Measurements from ENCODE around the gene CCDC142.
"Not testable (repeated sequence)": the region's sequence is repeated elsewhere in the genome, so short reads cannot be mapped to it uniquely, and the experiment has no call there.

CCDC142 gene

DNA sequence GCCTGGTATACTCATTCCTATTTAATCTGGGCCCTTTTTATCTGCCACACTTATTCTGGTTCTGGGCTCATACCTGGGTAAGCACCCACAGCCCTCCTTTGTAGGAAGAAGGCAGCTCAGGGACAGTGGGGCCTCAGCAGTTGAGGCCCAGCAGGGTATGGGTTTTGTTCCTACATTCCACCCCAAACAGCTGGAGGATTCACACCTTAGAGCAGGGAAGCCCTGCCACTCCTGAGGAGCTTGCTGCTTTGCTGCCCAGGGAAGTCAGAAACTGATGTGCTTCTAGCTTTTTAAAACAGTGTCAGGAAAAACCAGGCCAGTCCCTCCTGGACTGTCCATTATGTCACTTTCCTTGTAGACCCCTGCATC is 17.8 kb upstream of the CCDC142 start:
- no peak for DNase-seq (ENCODE audit: low read depth in 2 of 3, low spot score in 1 of 3)

DNA sequence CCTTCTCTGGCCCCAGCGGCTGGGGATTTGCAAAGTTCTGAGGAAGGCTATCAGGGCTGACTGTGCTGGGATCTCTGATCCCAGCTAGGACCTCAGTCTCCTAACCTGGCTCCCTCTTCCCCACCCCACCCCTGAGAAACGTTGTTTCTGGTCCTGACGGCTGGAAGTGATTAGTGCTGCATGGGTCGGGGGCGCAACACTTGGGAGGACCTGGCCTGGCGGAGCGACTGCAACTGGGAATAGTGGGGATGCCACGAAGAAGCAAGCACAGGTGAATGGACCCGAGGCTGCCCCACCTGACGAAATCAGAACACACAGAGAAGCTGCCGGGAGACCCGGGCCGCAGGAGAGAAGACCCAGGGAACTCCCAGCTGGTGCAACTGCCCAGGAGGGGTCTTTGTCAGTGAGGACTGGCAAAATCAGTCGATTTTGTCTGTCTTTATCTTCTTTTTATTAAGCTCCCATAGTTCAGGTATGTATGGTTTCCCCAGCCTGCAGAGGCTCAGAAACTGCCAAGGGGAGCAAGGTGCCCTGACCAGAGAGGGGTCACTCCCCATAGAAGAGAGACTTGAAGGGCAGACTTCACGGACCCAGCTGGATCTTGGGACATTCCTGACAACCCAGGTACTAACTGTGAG is 17.3 kb upstream of the CCDC142 start:
- DNase-seq (ENCODE audit: low read depth in 2 of 3, low spot score in 1 of 3): no peak

DNA sequence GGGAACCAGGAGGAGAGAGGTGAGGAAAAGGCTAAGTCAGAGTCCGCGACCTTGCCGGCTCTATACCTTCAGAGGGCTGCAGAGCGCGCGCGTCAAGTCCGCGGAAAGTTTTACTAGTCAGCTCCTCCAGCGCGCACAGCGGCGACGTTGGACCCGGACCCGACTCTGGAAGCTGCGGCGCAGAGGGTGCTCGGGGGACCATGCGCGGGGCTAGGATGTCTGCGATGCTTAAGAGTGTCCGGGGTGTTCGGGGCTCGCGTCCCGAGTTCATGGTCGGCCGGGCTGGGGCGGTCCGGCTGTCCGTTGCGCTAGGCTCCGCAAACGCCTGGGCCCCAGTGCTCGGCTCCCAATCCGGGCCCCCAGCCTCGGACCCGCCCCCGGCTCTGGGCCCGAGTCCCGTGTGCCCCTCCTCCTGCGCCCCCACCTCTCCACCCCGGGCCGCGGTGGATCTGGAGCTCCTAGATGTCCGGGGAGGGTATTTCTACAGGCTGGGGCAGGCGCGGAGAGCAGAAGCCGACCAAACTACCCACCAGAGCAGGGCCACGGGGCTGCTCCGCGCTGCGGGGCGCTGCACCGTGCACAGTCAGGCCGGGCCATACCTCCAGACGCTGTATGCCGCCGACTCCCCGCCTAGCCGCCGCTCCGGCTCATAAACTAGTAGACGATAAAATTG is 16.6 kb upstream of the CCDC142 start, which contains the start of gene LBX2:
TSS of gene LBX2 (minus strand) at position 337 of the 673 bp plus-strand sequence. CDS start at position 271, 66 bp downstream.
- no peak for DNase-seq (ENCODE audit: low read depth in 2 of 3, low spot score in 1 of 3)

DNA sequence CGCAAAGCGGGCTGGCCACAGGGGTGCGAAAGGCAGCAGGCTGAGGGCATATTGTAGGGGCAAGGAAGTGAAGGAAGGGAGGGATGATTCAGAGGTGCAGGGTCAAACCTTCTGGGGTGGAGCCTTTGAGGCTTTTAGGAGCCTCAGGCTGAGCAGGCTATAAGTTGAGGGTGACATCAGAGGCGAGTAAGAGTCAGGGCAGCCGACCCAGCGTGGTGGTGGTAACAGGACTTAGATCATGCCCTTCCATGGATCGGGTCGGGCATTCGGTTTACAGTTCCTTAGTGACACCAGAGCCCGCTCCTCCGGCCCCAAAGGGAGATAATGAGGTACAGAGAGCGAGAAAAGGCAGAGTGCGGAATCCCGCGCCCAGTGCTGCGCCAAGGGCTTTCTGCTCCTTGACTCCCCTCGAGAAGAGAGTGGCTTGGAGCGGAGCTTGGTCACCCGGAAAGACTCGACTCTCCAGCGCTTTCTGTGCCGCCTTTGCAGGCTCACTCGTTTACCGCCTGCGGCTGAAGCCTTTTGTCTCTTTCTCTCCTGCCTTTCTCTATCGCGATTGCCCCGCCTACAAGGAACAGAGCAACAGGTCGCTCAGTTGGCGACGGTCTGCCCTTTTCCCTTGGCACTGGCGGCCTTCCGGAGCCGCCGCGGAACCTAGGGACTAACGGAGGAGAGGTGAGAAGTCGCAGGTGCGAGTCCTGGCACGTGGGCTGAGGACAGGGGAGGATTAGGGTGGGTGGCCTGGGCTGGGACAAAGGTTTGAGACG is 15.9 kb upstream of the CCDC142 start:
- no peak for DNase-seq (ENCODE audit: low read depth in 2 of 3, low spot score in 1 of 3)

DNA sequence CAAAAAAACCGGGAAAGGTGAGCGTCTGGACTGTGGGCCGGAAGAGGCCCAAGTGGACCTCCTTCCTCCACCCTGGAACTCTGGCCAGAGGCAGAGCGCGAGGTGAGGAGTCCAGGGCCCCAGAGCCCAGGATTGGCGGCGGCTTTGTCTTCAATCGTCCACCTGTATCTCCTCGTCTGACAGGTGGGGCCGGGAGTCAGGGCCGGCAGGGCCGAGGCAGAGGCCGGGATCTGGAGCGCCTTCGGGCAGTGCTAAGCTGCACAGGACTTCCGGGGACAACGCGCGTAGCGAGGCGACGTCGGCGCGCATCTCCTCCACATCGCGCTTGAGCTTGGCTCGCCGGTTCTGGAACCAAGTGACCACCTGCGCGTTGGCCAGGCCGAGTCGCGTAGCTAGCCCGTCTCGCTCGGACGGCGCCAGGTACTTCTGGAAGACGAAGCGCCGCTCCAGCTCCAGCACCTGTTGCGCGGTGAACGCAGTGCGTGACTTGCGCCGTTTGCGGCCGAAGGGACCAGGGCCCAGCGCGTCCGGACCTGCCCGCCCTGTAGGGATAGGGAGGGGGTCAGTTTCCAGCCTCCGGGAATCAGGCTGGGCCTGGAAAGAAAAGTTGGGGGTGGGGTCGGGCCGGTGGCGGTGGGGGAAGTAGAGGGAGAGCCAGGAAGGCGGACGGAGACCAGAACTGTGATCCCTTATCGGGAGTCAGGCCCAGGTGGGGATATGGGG is 15.1 kb upstream of the CCDC142 start:
- no peak for DNase-seq (ENCODE audit: low read depth in 2 of 3, low spot score in 1 of 3)

DNA sequence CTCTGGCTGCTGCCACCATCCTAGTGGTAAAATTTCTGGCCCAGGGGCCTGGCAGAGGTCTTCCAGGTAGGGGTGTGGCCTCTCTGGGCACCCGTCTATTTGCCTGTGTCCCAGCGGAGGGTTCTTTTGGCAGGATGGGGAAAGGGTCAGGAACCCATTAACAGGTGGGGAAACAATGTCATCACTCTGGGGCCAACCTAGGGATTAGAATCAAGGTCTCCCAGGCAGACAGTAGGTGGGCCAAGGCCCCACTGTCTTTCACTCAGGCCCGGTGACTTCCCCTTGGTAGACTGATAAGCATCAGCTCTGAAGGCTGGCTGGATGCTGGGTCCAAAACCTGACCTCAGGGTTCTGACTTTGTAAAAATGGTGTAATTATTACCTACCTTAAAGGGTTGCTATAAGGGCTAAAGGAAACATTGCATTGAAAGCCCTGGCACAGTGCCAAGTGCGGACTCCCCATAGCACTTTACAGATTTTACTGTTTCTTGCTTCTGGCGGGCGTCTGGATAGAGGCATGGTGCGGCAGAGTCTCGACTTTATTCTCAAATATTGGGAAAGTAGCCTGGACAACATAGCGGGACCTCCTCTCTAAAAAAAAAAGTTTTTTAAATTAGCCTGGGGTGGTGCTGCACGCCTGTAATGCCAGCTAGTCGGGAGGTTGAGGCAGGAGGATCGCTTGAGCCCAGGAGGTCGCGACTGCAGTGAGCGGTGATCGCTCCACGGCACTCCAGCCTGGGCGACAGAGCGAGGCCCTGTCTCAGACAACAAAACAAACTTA is 14.4 kb upstream of the CCDC142 start:
- DNase-seq (ENCODE audit: low read depth in 2 of 3, low spot score in 1 of 3): no peak

DNA sequence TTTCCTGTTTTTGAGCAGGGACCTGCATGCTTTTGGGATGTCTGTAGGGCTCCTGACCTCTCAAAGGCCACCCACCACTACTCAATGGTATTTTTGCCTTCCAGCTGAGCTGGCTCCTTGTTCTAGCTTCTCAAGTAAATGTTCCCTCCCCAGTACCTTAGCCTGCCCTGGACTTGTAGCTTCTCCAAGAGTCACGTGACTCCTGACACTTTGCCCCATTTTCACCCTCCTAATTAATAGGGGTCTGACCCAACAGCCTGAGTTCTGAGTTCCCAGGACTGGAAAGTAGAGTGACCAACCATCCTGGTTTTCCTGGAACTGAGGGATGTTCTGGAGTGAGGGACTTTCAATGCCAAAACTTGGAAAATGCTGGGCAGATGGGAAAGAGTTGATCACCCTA is 12.6 kb upstream of the CCDC142 start:
- no peak for DNase-seq (ENCODE audit: low read depth in 2 of 3, low spot score in 1 of 3)

DNA sequence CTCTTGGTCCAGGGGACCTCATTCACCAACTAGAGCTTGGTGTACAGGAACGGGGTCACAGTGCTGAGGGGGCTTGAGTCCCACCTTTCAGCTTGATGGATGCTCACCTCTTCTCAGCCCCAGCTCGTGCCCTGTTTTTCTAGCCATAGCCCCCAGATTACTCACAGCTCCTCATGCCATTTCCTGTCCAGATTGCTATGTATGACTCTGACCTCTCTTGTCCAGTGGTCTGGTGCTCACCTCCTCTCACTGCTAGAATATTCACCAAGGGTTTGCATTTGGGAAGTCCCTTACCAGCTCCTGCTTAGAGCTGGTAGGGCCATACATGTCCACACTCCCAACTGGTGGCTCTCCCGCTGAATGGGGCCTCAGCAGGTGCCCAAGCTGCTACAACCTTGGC is 10.7 kb upstream of the CCDC142 start:
- no peak for DNase-seq (ENCODE audit: low read depth in 2 of 3, low spot score in 1 of 3)

DNA sequence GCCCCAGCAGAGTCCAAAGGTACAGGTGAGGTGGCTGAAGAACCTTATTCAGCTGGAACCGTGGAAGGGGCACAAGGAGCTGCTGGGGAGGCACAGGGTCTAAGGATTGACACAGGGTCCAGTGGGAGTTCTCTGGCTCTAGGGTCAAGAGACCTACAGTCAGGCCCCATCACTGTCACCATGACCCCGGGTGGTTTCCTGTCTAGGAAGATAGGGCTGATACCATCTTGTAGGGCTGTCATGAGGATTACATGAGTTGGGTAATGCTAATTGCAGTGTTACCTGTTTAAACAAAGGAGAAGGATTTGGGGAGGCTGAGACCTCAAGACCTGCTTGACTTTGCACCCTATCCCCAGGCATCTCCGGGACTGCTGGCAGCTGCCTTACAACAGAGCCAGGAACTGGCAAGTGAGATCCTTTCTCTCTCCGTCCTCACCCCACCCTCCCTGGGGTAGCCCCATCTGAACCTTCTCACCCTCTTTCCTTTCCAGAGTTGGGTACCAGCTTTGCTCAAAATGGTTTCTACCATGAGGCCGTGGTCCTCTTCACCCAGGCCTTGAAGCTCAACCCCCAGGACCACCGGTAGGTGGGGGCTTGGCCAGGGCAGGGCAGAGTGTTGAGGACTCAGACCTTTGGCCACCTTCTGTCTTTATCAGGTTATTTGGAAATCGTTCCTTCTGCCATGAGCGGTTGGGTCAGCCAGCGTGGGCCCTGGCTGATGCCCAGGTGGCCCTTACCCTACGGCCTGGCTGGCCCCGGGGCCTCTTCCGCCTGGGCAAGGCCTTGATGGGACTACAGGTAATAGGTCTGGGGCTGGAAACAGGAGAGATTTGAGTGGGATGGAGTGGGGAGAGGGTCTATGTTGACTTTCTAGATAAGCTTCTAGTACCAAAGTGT is 9.1 kb upstream of the CCDC142 start:
- no peak for DNase-seq (ENCODE audit: low read depth in 2 of 3, low spot score in 1 of 3)

DNA sequence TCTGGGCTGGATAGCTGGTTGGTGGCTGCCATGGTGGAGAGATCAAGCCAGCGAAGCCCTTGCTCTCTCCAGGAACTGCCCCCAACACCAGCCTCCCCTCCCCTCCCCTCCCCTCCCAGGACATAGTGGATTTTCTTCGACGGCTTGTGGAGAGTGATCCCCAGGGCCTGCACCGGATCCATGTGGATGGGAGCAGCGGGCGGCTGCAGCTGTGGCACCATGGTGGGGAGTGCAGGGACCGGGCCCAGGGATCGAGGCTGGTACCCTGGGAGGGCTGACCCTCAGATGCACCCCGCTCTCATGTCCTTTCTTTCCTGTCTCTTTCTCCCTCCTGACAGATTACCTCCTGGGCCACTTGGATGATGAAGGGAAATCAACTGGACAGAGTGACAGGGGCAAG is 7.1 kb upstream of the CCDC142 start:
- no peak for DNase-seq (ENCODE audit: low read depth in 2 of 3, low spot score in 1 of 3)

DNA sequence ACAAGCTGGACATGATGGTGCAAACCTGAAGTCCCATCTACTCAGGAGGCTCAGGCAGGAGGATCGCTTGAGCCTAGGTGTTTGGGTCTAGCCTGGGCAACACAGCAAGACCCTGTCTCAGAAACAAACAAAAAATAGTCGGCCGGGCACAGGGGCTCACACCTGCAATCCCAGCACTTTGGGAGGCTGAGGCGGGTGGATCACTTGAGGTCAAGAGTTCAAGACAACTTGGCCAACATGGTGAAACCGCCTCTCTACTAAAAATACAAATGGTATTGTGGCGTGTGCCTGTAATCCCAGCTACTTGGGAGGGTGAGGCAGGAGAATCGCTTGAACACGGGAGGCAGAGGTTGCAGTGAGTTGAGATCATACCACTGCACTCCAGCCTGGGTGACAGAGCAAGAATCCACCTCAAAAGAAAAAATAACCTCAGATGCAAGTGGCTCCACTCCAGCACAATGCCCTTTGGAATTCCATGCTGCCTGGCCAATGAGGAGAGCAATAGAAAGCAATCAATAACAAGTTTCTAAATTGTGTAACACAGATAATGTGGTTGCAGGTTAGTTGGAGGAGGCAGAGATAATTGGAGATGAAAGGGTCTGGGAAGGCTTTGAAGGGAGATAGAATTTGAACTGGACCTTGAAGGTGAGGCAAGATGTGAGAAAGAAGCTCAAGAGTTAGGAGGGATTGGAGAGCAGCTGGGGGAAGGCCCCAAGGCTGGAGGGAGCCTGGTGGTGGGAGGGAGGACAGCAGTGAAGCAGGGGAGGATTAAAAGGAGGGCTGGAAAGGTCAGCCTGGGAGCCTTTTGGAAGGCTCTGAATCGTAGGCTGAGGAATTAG is 6.1 kb upstream of the CCDC142 start:
- DNase-seq (ENCODE audit: low read depth in 2 of 3, low spot score in 1 of 3): no peak

DNA sequence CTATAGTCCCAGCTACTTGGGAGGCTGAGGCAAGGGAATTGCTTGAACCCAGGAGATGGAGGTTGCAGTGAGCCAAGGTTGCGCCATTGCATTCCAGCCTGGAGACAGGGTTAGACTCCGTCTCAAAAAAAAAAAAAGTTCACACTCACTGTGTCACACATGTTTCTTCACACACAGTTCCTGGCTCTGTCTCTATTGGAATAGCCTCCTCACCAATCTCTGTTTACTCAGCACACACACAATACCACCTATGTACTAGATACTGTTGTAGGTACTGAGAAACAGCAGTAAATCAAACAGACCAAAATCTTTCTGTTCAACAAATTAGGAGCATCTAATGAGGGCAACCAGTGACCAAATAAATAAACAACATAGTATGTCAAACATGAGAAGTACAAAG is 3.3 kb upstream of the CCDC142 start:
- no peak for DNase-seq (ENCODE audit: low read depth in 2 of 3, low spot score in 1 of 3)

DNA sequence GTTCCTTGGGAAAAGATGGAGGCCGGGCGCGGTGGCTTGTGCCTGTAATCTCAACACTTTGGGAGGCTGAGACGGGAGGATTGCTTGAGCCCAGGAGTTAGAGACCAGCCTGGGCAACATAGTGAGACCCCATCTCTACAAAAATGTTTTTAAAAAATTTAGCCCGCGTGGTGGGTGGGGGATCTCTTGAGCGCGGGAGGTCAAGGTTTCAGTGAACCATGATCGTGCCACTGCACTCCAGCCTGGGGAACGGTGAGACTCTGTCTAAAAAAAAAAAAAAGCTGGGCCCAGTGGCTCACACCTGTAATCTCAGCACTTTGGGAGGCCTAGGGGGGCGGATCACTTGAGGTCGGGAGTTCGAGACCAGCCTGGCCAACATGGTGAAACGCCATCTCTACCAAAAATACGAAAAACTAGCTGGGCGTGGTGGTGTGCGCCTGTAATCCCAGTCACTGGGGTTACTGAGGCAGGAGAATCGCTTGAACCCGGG is 922 bp upstream of the CCDC142 start:
- not testable (repeated sequence) for DNase-seq (ENCODE audit: low read depth in 2 of 3, low spot score in 1 of 3)

DNA sequence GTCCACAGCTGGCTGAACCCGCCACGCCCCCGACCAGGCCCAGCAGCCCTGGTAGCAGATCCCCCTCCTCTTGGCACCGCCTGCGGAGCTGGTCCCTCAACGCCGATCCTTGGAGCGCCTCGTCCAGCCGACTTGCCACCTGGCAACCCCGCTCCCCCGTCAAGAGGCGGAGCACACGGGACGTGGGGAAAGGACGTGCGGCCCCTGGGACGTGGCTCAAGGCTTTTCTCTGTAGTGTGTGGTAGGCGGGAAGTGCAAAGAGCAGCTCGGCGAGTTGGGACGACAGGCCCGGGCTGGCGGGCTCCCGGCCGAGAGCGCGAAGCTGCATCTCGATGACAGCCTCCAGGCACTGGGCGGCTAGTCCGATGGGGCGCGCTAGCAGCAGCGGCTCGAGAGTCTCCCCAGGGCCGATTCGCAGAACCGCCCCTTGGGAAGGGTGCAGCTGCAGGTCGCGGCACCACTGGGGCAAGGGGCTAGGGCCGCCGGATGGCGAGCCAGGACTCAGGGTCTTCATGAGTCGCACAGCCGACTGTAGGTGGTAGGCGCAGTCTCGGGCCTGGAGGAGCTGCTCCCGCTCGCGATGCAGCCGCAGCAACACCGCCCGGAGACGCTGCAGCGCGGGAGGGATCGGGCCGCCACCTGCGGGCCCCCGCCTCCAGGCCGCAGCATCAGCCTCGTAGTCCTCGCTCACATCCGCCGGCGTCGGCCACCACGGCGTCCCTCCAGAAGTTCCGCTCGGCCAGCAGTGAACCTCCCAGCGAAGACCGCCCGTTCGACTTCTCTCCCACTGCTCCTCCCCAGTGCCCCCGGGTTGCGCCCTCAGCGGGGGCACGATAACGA is 617 bp downstream of the CCDC142 start:
- no peak for DNase-seq (ENCODE audit: low read depth in 2 of 3, low spot score in 1 of 3)

DNA sequence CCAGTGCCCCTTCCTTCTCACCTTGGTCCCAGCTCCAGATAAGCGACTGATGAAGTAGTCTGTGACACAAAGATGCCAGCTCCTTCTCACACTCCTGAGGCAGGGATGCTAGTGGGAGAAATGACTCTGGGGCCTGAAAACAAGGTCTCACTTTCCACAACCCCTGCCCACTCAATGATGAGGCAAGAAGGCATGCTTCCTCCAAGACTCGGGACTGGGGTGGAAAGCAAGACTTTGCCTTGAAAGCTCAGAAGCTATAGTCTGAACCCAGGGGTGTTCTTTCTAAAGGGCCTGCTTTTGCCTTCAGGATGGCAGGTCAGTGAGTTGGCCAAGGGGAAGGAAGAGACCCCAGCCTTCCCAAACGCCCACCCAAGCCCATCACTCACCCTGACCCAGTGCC is 1.4 kb downstream of the CCDC142 start:
- DNase-seq (ENCODE audit: low read depth in 2 of 3, low spot score in 1 of 3): no peak

DNA sequence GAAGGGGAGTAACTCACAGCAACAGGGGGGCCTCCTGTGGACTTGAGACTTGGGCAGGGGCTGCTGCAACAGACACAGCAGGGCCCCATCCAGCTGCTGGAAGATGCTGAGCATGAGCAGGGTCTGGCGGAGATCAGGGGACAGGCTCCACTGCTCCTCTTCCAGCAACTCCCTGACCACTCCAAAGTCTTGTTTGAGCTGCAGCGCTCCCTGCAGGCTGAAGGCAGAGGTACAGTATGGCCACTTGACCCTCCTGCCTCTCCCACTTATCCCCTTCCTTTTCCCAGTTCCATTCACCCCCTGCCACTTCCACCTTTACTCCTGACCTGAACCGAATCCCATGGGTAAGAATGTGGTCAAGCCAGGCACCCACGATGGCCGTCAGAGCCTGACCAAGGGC is 7.9 kb downstream of the CCDC142 start:
- no peak for DNase-seq (ENCODE audit: low read depth in 2 of 3, low spot score in 1 of 3)

DNA sequence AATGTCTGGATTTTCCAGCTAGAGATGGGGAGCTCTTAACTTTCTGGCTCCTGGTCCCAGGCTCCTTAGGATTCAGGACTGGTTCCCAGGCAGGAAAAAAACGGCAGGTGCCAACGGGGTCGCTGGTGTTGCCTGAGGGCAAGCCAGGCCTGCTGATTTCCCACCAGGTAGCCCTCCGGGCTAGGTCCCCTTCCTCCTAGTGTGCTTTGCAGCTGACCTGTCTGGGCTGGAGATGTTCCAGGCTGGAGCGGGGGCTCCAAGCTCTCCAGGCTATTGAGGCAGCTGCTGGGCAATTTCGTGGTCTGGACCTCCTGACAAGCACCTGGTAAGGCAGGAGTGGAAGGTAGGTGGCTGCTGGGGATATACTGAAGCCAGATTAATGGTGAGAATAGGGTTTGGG is 8.3 kb downstream of the CCDC142 start:
- no peak for DNase-seq (ENCODE audit: low read depth in 2 of 3, low spot score in 1 of 3)

DNA sequence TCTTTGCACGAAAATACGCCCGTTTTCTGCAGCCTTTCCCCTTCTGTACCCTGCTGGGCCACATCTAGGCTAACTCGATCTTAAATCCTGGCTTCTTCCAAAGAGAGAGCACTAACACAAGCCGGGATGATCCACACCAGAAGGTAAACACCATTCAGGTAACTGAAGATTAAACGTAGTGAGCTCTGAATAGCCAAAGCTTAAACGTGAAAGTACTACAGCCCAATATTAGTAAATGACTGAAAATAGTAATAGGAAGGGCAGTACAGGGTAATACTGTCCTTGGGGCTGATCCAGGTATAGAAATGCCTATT is 9.9 kb downstream of the CCDC142 start:
- DNase-seq (ENCODE audit: low read depth in 2 of 3, low spot score in 1 of 3): no peak
